ENCODE results near the gene CLP1.
A peak's percentile ranks its signal among the peaks of the same experiment; 100 is the strongest.

The CLP1 gene

GRCh38 chr11:57641011-57641807 is 16.4 kb upstream of the CLP1 start:
- H3K27me3 ChIP-seq (ENCODE audit: insufficient read depth, poor library complexity, severe bottlenecking) = peaks cover 3% of the 10 kb centered on the region
- H3K27ac ChIP-seq (replicated peaks) = no peak overlapping the region
- H3K4me3 ChIP-seq (replicated peaks; ENCODE audit: insufficient read depth, low read length) = no peak overlapping the region
- no peak for TF ChIP-seq GABPA (IDR thresholded peaks at IDR 0.05; ENCODE audit: low read depth)
- TF ChIP-seq CTCF (IDR thresholded peaks at IDR 0.05; ENCODE audit: insufficient read depth, low read length) = peak; percentile 29
- peak in 1 of 2 experiments; percentile 48 for DNase-seq (ENCODE audit: low read depth in 1 of 2, low spot score in 1 of 2)

GRCh38 chr11:57643802-57644201 is 13.8 kb upstream of the CLP1 start:
- TF ChIP-seq POLR2AphosphoS5 (IDR thresholded peaks at IDR 0.05; ENCODE audit: low read depth) = no peak
- Histone ChIP-seq H3K27ac (replicated peaks) (no peak overlapping the region), H3K4me3 (replicated peaks; ENCODE audit: insufficient read depth, low read length) (no peak overlapping the region), H3K27me3 (ENCODE audit: insufficient read depth, poor library complexity, severe bottlenecking) (peaks cover 5% of the 10 kb centered on the region)
- no peak for DNase-seq (ENCODE audit: low read depth in 1 of 2, low spot score in 1 of 2)

- Histone ChIP-seq H3K4me3 (replicated peaks; ENCODE audit: insufficient read depth, low read length) (no peak overlapping the region), H3K27ac (replicated peaks) (no peak overlapping the region), H3K27me3 (ENCODE audit: insufficient read depth, poor library complexity, severe bottlenecking) (peaks cover 11% of the 10 kb centered on the region)
- peak; percentile 86 for TF ChIP-seq CTCF (IDR thresholded peaks at IDR 0.05; ENCODE audit: insufficient read depth, low read length)
- no peak for TF ChIP-seq GABPA (IDR thresholded peaks at IDR 0.05; ENCODE audit: low read depth)
- TF ChIP-seq REST (IDR thresholded peaks at IDR 0.05; ENCODE audit: insufficient replicate concordance, low read depth) = no peak
- peak; percentile 52 to 85 for DNase-seq (ENCODE audit: low read depth in 1 of 2, low spot score in 1 of 2)
These were observed 12.5 kb upstream of the CLP1 start for GRCh38 chr11:57644748-57645688.

- H3K4me3 ChIP-seq (replicated peaks; ENCODE audit: insufficient read depth, low read length) = no peak overlapping the region
- TF ChIP-seq GABPA (IDR thresholded peaks at IDR 0.05; ENCODE audit: low read depth) = no peak
- TF ChIP-seq SPI1 (IDR thresholded peaks at IDR 0.05; ENCODE audit: borderline replicate concordance, low read depth) = no peak
- TF ChIP-seq REST (IDR thresholded peaks at IDR 0.05; ENCODE audit: insufficient replicate concordance, low read depth) = no peak
- no peak for TF ChIP-seq POLR2AphosphoS5 (IDR thresholded peaks at IDR 0.05; ENCODE audit: low read depth)
- no peak for TF ChIP-seq CTCF (IDR thresholded peaks at IDR 0.05; ENCODE audit: insufficient read depth, low read length)
- no peak for DNase-seq (ENCODE audit: low read depth in 1 of 2, low spot score in 1 of 2)
- H3K27me3 ChIP-seq (ENCODE audit: insufficient read depth, poor library complexity, severe bottlenecking) = peaks cover 11% of the 10 kb centered on the region
- no peak overlapping the region for H3K27ac ChIP-seq (replicated peaks)
These were observed 11.9 kb upstream of the CLP1 start for GRCh38 chr11:57645689-57646085.
